DND-41 (cell line): ENCODE measurements around the gene YPEL1.

Experiments used
- ATAC-seq: fragments of 200-7000 bp; cut with Tn5 transposase; 3 replicates; pipeline ENCODE4 v1.9.1; 2021; ENCODE audit warnings: low read depth; ENCODE audit not compliant: insufficient read depth
- DNase-seq: peaks from one replicate; pipeline ENCODE4 v3.0.0-alpha.2; 2020
- H2AFZ ChIP-seq: 2 replicates; pipeline ENCODE4 v1.6.0; 2012; ENCODE audit warnings: low read depth, low read length
- H3K27ac ChIP-seq: 2 replicates; pipeline ENCODE4 v1.5.1; 2012; ENCODE audit warnings: low read length, inconsistent platforms
- H3K27me3 ChIP-seq: fragments of 200-600 bp; sonication (generic); 2 replicates; pipeline ENCODE4 v1.6.0; 2012; ENCODE audit warnings: low read length, mild to moderate bottlenecking, inconsistent platforms; ENCODE audit not compliant: insufficient read depth, poor library complexity
- H3K36me3 ChIP-seq: 2 replicates; pipeline ENCODE4 v1.5.1; 2012; ENCODE audit warnings: low read length, inconsistent platforms; ENCODE audit not compliant: insufficient read depth
- H3K4me1 ChIP-seq: 2 replicates; pipeline ENCODE4 v1.5.1; 2012; ENCODE audit warnings: mild to moderate bottlenecking, low read length; ENCODE audit not compliant: insufficient read depth
- H3K4me2 ChIP-seq: 2 replicates; pipeline ENCODE4 v1.6.0; 2012; ENCODE audit warnings: mild to moderate bottlenecking, moderate library complexity, low read length, inconsistent platforms; ENCODE audit not compliant: insufficient read depth
- H3K4me3 ChIP-seq, 2 experiments: fragments of 200-600 bp in 1 of 2; shearing (Covaris generic) in 1 of 2; 2 replicates each; pipeline ENCODE4 v1.5.1; 2012 to 2016; ENCODE audit warnings: inconsistent platforms in 2 of 2, low read length in 2 of 2, mild to moderate bottlenecking in 2 of 2, low read depth in 1 of 2, moderate library complexity in 1 of 2
- H3K79me2 ChIP-seq: 2 replicates; pipeline ENCODE4 v1.6.0; 2012; ENCODE audit warnings: low read length, inconsistent platforms; ENCODE audit not compliant: insufficient read depth
- H3K9ac ChIP-seq: 2 replicates; pipeline ENCODE4 v1.6.0; 2012; ENCODE audit warnings: low read depth, mild to moderate bottlenecking, inconsistent platforms, low read length, moderate library complexity
- H3K9me3 ChIP-seq: 2 replicates; pipeline ENCODE4 v1.5.1; 2012; ENCODE audit warnings: low read length, moderate library complexity, mild to moderate bottlenecking, inconsistent platforms; ENCODE audit not compliant: insufficient read depth, severe bottlenecking
- H4K20me1 ChIP-seq: 2 replicates; pipeline ENCODE4 v1.6.0; 2012; ENCODE audit warnings: low read length; ENCODE audit not compliant: insufficient read depth
- EZH2 ChIP-seq: IDR thresholded peaks from 3 replicates; pipeline ENCODE4 v1.6.1; 2012; ENCODE audit warnings: borderline replicate concordance, low read depth, mild to moderate bottlenecking, moderate library complexity, low read length, inconsistent platforms; ENCODE audit not compliant: severe bottlenecking
- TF ChIP-seq, protein P1 (sequence below): IDR thresholded peaks from 2 replicates; pipeline ENCODE4 v1.5.1; 2012; ENCODE audit warnings: borderline replicate concordance, low read length, moderate library complexity, mild to moderate bottlenecking; ENCODE audit not compliant: poor library complexity, severe bottlenecking; ENCODE audit errors: extremely low read depth

Gene YPEL1

DNA sequence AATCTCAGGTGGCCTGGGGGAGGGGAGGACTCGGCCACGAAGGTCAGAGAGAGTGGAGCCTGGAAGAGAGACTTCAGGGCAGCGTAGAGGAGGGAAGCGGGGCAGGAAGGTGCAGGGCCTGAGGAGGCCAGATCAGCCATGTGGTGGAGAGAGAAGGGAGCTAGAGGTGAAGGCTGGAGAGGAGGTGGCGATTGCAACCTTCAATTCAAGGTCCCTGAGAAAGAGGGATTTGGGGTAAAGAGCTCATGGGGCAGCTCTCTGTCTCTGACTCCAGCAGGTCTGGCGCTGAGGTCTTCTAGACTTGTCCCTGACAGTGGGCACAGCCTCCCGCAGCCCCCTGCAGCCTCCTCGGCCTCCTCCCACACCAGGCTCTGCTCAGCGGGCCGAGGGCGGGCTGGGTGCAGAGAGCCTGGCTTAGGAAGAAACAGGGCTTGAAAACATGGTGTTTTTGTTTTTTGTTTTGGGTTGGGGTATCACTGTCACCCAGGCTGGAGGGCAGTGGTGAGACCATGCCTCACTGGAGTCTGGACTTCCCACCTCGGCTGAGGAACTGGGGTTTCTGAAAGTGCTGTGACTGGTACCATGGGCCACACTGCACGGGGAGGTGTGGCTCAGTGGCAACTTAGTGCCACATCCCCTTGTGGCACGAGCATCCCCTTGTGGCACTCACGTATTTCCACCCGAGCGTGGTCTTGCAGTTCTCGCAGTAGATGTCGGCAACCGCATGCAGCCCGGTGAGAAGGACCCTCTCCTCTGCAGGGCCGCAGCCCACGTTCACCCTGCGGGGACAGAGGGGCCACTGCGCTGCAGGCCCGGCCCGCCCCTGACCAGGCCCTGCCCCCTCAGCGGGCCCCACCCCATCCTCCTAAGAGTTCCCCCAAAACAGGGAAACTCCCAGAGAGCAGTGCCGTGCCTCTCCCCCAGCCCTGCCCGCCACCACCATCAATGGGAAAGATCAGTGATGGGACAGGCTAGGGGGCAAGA lies 32.6 kb downstream of the YPEL1 start:
- no peak overlapping the region for H3K9ac ChIP-seq
- ATAC-seq (no peak), DNase-seq (no peak)
- no peaks in the 10 kb centered on the region for H3K27me3 ChIP-seq
- H3K9me3 ChIP-seq, result no peaks in the 10 kb centered on the region
- 0 out of 2 replicates have a peak, but pooled peaks cover 2% of the 10 kb centered on the region for H4K20me1 ChIP-seq
- peaks cover 79% of the 10 kb centered on the region for H3K36me3 ChIP-seq
- no peak for TF ChIP-seq EZH2
- TF ChIP-seq, protein P1, sequence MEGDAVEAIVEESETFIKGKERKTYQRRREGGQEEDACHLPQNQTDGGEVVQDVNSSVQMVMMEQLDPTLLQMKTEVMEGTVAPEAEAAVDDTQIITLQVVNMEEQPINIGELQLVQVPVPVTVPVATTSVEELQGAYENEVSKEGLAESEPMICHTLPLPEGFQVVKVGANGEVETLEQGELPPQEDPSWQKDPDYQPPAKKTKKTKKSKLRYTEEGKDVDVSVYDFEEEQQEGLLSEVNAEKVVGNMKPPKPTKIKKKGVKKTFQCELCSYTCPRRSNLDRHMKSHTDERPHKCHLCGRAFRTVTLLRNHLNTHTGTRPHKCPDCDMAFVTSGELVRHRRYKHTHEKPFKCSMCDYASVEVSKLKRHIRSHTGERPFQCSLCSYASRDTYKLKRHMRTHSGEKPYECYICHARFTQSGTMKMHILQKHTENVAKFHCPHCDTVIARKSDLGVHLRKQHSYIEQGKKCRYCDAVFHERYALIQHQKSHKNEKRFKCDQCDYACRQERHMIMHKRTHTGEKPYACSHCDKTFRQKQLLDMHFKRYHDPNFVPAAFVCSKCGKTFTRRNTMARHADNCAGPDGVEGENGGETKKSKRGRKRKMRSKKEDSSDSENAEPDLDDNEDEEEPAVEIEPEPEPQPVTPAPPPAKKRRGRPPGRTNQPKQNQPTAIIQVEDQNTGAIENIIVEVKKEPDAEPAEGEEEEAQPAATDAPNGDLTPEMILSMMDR, result no peak
- no peak overlapping the region for H3K4me2 ChIP-seq
- no peak overlapping the region for H2AFZ ChIP-seq
- no peaks in the 10 kb centered on the region for H3K4me1 ChIP-seq
- H3K4me3 ChIP-seq, result no peak overlapping the region
- no peaks in the 10 kb centered on the region for H3K79me2 ChIP-seq
- no peak overlapping the region for H3K27ac ChIP-seq

DNA sequence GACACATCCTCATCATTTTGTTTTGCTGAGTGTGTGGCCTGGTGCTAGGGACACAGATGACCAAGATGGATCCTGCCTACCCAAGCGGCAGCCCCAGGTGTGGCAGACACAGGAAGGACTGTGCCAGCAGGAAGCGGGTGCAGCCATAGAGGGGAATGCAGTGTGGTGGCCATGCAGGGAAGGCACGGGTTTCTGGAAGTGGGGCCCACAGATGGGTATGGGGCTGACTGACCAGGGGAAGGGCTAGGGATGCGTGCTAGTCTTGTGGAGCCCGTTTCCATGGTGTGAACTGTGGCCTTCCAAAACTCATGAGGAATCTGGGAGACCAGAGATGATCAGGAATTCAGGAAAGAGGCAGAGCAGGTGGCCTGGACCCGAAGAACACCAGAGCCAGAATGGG lies 33.5 kb downstream of the YPEL1 start:
- Histone ChIP-seq H2AFZ (no peak overlapping the region), H3K27ac (no peak overlapping the region), H3K4me2 (no peak overlapping the region), H3K9me3 (no peaks in the 10 kb centered on the region), H3K36me3 (peaks cover 79% of the 10 kb centered on the region), H3K9ac (no peak overlapping the region), H3K4me1 (no peaks in the 10 kb centered on the region), H3K79me2 (no peaks in the 10 kb centered on the region), H3K4me3 (no peak overlapping the region), H3K27me3 (no peaks in the 10 kb centered on the region), H4K20me1 (peaks cover 2% of the 10 kb centered on the region; the same call in 1 of the 2 replicates)
- TF ChIP-seq, protein P1, result no peak
- no peak for TF ChIP-seq EZH2
- no peak for ATAC-seq
- DNase-seq, result no peak

DNA sequence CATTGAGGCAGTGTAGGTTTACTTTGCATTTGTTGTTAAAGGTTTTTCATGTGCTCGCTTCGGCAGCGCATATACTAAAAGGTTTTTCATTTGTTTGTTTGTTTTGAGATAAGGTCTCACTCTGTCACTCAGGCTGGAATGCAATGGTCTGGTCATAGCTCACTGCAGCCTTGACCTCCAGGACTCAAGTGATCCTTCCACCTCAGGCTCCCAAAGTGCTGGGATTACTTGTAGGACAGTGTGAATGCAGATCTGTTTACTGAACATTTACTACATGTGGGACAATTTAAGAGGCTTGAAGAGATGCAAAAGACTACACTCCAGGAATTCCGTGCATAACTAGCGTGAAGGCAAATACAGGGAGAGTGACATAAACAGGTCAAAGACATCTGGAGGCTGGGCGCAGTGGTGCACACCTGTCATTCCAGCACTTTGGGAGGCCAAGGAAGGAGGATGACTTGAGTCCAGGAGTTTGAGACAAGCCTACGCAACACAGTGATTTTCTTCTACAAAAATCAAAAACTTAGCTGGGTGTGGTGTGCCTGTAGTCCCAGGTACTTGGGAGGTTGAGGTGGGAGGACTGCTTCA lies 34.1 kb downstream of the YPEL1 start:
- no peaks in the 10 kb centered on the region for H3K4me1 ChIP-seq
- H3K36me3 ChIP-seq, result peaks cover 85% of the 10 kb centered on the region
- no peak overlapping the region for H3K4me2 ChIP-seq
- no peak overlapping the region for H2AFZ ChIP-seq
- H3K9ac ChIP-seq, result no peak overlapping the region
- no peaks in the 10 kb centered on the region for H3K9me3 ChIP-seq
- DNase-seq (no peak), ATAC-seq (no peak)
- no peak overlapping the region for H3K27ac ChIP-seq
- TF ChIP-seq, protein P1, result no peak
- no peak for TF ChIP-seq EZH2
- no peaks in the 10 kb centered on the region for H3K27me3 ChIP-seq
- no peaks in the 10 kb centered on the region for H3K79me2 ChIP-seq
- peaks cover 2% of the 10 kb centered on the region; the same call in 1 of the 2 replicates for H4K20me1 ChIP-seq
- H3K4me3 ChIP-seq, result no peak overlapping the region
